Measurements from ENCODE around the gene B4GALT7.
A peak's percentile ranks its signal among the peaks of the same experiment; 100 is the strongest.
"Not testable (repeated sequence)": the region's sequence is repeated elsewhere in the genome, so short reads cannot be mapped to it uniquely, and the experiment has no call there.

Gene B4GALT7

DNA sequence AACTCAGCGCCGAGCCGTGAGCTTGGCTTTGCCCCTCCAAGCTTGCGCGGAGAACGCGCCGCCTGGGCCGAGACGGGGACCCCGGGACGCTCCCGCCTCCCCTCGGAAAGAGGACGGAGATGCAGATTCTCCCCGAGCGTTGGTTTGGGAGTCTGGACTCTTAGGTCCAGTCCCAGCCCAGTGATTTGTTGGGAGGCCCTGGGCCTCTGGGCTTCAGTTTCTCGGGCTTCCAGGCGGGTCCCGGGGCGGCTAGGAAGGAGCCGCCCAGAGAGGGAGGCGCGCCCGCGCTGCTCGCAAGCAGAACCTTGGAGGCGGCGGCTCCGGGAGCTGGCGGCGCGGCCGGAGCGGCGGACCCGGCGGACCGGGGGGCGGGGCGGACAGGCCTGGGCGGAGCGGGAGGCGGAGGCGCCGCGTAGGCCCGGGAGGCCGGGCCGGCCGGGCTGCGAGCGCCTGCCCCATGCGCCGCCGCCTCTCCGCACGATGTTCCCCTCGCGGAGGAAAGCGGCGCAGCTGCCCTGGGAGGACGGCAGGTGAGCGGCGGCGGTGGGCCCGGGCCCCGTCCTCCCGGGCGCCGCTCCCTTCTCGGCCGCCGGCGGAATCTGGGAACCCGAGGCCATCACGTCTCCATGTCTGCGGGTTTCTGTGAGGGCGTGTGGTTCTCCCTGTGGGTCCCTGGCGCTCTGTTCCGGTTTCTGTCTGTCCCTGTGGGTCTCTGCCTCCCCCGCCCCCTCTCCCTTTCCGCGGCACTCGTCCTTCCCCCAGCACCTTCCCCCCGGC, at the start of gene B4GALT7:
Gene B4GALT7 (plus strand): TSS at position 402 of the 777 bp plus-strand sequence. CDS start 79 bp downstream, at position 481.
- H3K4me3 ChIP-seq (ENCODE audit: low read length in 2 of 2): peak within 1 kb of the TSS; percentile 81 to 97
- peak within 1 kb of the TSS; percentile 76 to 82 for H3K27ac ChIP-seq (ENCODE audit: low read depth in 2 of 2, low read length in 2 of 2)
- H3K9ac ChIP-seq (ENCODE audit: low read depth in 1 of 2, low read length in 2 of 2): peak within 1 kb of the TSS; percentile 87 to 90
- H3K36me3 ChIP-seq (ENCODE audit: control insufficient read depth in 2 of 2, insufficient read depth in 2 of 2, low read length in 2 of 2): peaks cover 17 to 19% of the 10 kb centered on the region in 2 donors
- peaks cover 14 to 15% of the 10 kb centered on the region in 2 donors for H3K4me1 ChIP-seq (ENCODE audit: control insufficient read depth in 2 of 2, insufficient read depth in 2 of 2, low read length in 2 of 2)
- no peaks in the 10 kb centered on the region for H3K9me3 ChIP-seq (ENCODE audit: control insufficient read depth in 2 of 2, low read length in 2 of 2)
- H3K27me3 ChIP-seq (ENCODE audit: control insufficient read depth in 2 of 2, insufficient read depth in 2 of 2, low read length in 2 of 2): no peaks in the 10 kb centered on the region

DNA sequence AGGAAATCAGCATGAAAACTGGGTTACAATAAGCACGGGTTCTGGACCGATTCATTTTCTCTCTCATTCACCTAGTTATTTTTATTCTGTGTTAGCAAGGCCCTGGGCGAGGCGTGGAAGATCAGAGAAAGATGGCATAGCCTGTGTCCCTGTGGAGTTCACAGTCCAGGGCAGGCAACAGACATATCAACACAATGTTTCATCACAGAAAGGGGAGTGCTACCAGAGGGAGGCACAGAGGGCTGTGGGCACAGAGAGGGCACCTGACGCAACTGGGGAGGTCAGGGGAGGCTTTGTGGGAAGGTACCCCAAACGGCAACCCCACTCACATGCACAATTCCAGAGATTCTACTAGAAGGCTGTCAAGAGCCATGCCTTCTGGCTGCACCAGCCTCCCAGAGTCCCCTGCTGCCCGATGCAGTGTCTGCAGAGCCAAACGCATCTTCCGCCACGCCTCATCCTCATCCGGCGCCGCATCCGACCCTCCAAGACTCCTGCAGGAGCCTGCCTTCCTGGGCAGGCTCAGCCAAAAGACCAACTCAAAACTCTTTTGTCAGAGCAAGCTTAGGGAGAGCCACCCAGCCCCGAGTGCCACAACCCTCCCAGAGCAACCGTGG, 47.0 kb upstream of the B4GALT7 start:
- Histone ChIP-seq H3K9ac (ENCODE audit: low read depth in 1 of 2, low read length in 2 of 2) (peak overlapping the region; percentile 63 to 78), H3K4me1 (ENCODE audit: control insufficient read depth in 2 of 2, insufficient read depth in 2 of 2, low read length in 2 of 2) (peaks cover 10 to 22% of the 10 kb centered on the region in 2 donors), H3K36me3 (ENCODE audit: control insufficient read depth in 2 of 2, insufficient read depth in 2 of 2, low read length in 2 of 2) (peaks cover 4 to 12% of the 10 kb centered on the region in 2 donors), H3K4me3 (ENCODE audit: low read length in 2 of 2) (peak overlapping the region; percentile 76 to 84), H3K9me3 (ENCODE audit: control insufficient read depth in 2 of 2, low read length in 2 of 2) (no peaks in the 10 kb centered on the region), H3K27ac (ENCODE audit: low read depth in 2 of 2, low read length in 2 of 2) (peak overlapping the region in 1 of 2 donors; percentile 71), H3K27me3 (ENCODE audit: control insufficient read depth in 2 of 2, insufficient read depth in 2 of 2, low read length in 2 of 2) (no peaks in the 10 kb centered on the region)

DNA sequence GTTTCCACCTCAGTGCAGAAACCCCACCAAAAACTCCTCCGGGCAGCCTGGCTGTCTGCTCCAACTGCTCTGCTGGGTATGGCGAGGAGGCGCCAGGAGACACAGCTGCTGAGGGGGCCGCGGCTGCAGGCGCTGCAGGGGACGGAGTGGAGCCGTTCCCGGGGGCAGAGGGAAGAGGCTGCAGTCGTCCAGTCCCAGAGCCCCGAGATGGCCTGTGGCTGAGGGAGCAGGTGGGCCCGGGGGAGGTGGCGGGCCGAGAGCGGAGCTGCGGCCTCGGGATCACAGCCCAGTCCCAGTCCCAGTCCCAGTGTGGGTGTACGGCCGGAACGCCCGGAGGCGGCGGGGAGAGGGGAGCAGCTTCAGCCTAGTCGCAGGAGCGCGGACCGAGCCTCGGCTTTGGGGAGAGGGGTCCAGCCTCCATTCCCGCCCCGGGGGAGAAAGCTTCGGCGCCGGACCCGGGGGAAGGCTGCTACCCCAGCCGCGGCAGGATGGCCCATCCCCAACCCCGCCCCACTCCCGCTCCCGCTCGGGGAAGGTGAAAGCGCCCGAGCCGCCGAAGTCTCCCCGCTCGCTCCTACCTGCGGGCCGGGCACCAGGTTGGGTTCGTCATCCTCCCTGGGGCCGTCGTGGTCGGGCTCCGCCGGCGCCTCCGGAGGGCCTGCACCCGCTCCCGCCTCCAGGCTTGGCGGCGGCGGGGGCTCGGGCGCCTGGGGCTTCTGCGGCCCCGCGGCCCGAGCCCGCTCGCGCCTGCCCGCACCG, 46.1 kb upstream of the B4GALT7 start:
- peak overlapping the region; percentile 54 to 71 for H3K27ac ChIP-seq (ENCODE audit: low read depth in 2 of 2, low read length in 2 of 2)
- H3K27me3 ChIP-seq (ENCODE audit: control insufficient read depth in 2 of 2, insufficient read depth in 2 of 2, low read length in 2 of 2): no peaks in the 10 kb centered on the region
- H3K4me1 ChIP-seq (ENCODE audit: control insufficient read depth in 2 of 2, insufficient read depth in 2 of 2, low read length in 2 of 2): peaks cover 10 to 22% of the 10 kb centered on the region in 2 donors
- peaks cover 4 to 12% of the 10 kb centered on the region in 2 donors for H3K36me3 ChIP-seq (ENCODE audit: control insufficient read depth in 2 of 2, insufficient read depth in 2 of 2, low read length in 2 of 2)
- H3K9me3 ChIP-seq (ENCODE audit: control insufficient read depth in 2 of 2, low read length in 2 of 2): no peaks in the 10 kb centered on the region
- H3K4me3 ChIP-seq (ENCODE audit: low read length in 2 of 2): peak overlapping the region; percentile 76 to 84
- peak overlapping the region; percentile 63 to 78 for H3K9ac ChIP-seq (ENCODE audit: low read depth in 1 of 2, low read length in 2 of 2)

GRCh38 chr5:177554474-177555111, 45.3 kb upstream of the B4GALT7 start, which contains the start of gene FAM193B:
FAM193B (minus strand) TSS chr5:177554563; CDS start chr5:177554458, 105 bp downstream.
- Histone ChIP-seq H3K9ac (ENCODE audit: low read depth in 1 of 2, low read length in 2 of 2) (peak within 1 kb of the TSS; percentile 63 to 78), H3K4me1 (ENCODE audit: control insufficient read depth in 2 of 2, insufficient read depth in 2 of 2, low read length in 2 of 2) (peaks cover 10 to 22% of the 10 kb centered on the region in 2 donors), H3K36me3 (ENCODE audit: control insufficient read depth in 2 of 2, insufficient read depth in 2 of 2, low read length in 2 of 2) (peaks cover 4 to 10% of the 10 kb centered on the region in 2 donors), H3K9me3 (ENCODE audit: control insufficient read depth in 2 of 2, low read length in 2 of 2) (no peaks in the 10 kb centered on the region), H3K27ac (ENCODE audit: low read depth in 2 of 2, low read length in 2 of 2) (peak within 1 kb of the TSS; percentile 54 to 71), H3K27me3 (ENCODE audit: control insufficient read depth in 2 of 2, insufficient read depth in 2 of 2, low read length in 2 of 2) (no peaks in the 10 kb centered on the region), H3K4me3 (ENCODE audit: low read length in 2 of 2) (peak within 1 kb of the TSS; percentile 76 to 84)

GRCh38 chr5:177555228-177555627, 44.7 kb upstream of the B4GALT7 start:
- H3K4me3 ChIP-seq (ENCODE audit: low read length in 2 of 2): peak overlapping the region; percentile 74 to 84
- no peak overlapping the region for H3K9ac ChIP-seq (ENCODE audit: low read depth in 1 of 2, low read length in 2 of 2)
- peaks cover 4 to 8% of the 10 kb centered on the region in 2 donors for H3K36me3 ChIP-seq (ENCODE audit: control insufficient read depth in 2 of 2, insufficient read depth in 2 of 2, low read length in 2 of 2)
- peaks cover 10 to 22% of the 10 kb centered on the region in 2 donors for H3K4me1 ChIP-seq (ENCODE audit: control insufficient read depth in 2 of 2, insufficient read depth in 2 of 2, low read length in 2 of 2)
- H3K9me3 ChIP-seq (ENCODE audit: control insufficient read depth in 2 of 2, low read length in 2 of 2): no peaks in the 10 kb centered on the region
- no peaks in the 10 kb centered on the region for H3K27me3 ChIP-seq (ENCODE audit: control insufficient read depth in 2 of 2, insufficient read depth in 2 of 2, low read length in 2 of 2)
- no peak overlapping the region for H3K27ac ChIP-seq (ENCODE audit: low read depth in 2 of 2, low read length in 2 of 2)

DNA sequence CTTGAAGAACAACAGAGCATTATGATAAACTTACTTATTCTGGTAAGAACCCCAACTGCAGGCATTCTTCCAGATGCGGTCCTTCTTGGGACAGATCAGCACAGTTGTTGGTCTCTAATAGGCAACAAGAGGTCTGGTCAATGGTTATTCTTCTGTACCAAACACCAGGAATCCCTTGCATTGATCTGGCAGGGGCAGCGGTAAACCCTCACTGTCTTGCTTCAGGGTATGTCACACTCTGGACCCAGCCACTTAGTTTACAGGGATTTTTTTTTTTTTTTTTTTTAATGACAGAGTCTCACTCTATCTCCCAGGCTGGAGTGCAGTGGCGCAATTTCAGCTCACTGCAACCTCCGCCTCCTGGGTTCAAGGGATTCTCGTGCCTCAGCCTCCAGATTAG, 44.3 kb upstream of the B4GALT7 start:
- H3K9me3 ChIP-seq (ENCODE audit: control insufficient read depth in 2 of 2, low read length in 2 of 2): no peaks in the 10 kb centered on the region
- peaks cover 10 to 22% of the 10 kb centered on the region in 2 donors for H3K4me1 ChIP-seq (ENCODE audit: control insufficient read depth in 2 of 2, insufficient read depth in 2 of 2, low read length in 2 of 2)
- no peak overlapping the region for H3K27ac ChIP-seq (ENCODE audit: low read depth in 2 of 2, low read length in 2 of 2)
- H3K27me3 ChIP-seq (ENCODE audit: control insufficient read depth in 2 of 2, insufficient read depth in 2 of 2, low read length in 2 of 2): no peaks in the 10 kb centered on the region
- H3K9ac ChIP-seq (ENCODE audit: low read depth in 1 of 2, low read length in 2 of 2): no peak overlapping the region
- H3K36me3 ChIP-seq (ENCODE audit: control insufficient read depth in 2 of 2, insufficient read depth in 2 of 2, low read length in 2 of 2): peaks cover under 1 to 4% of the 10 kb centered on the region in 2 donors
- no peak overlapping the region for H3K4me3 ChIP-seq (ENCODE audit: low read length in 2 of 2)

GRCh38 chr5:177557041-177557647, 42.8 kb upstream of the B4GALT7 start:
- H3K4me1 ChIP-seq (ENCODE audit: control insufficient read depth in 2 of 2, insufficient read depth in 2 of 2, low read length in 2 of 2): peaks cover 10 to 22% of the 10 kb centered on the region in 2 donors
- H3K36me3 ChIP-seq (ENCODE audit: control insufficient read depth in 2 of 2, insufficient read depth in 2 of 2, low read length in 2 of 2): no peaks in the 10 kb centered on the region
- no peaks in the 10 kb centered on the region for H3K9me3 ChIP-seq (ENCODE audit: control insufficient read depth in 2 of 2, low read length in 2 of 2)
- no peak overlapping the region for H3K4me3 ChIP-seq (ENCODE audit: low read length in 2 of 2)
- H3K27ac ChIP-seq (ENCODE audit: low read depth in 2 of 2, low read length in 2 of 2): no peak overlapping the region
- no peaks in the 10 kb centered on the region for H3K27me3 ChIP-seq (ENCODE audit: control insufficient read depth in 2 of 2, insufficient read depth in 2 of 2, low read length in 2 of 2)
- no peak overlapping the region for H3K9ac ChIP-seq (ENCODE audit: low read depth in 1 of 2, low read length in 2 of 2)

- H3K4me3 ChIP-seq (ENCODE audit: low read length in 2 of 2): no peak overlapping the region
- H3K27me3 ChIP-seq (ENCODE audit: control insufficient read depth in 2 of 2, insufficient read depth in 2 of 2, low read length in 2 of 2): no peaks in the 10 kb centered on the region
- peaks cover 10 to 20% of the 10 kb centered on the region in 2 donors for H3K4me1 ChIP-seq (ENCODE audit: control insufficient read depth in 2 of 2, insufficient read depth in 2 of 2, low read length in 2 of 2)
- no peaks in the 10 kb centered on the region for H3K9me3 ChIP-seq (ENCODE audit: control insufficient read depth in 2 of 2, low read length in 2 of 2)
- no peaks in the 10 kb centered on the region for H3K36me3 ChIP-seq (ENCODE audit: control insufficient read depth in 2 of 2, insufficient read depth in 2 of 2, low read length in 2 of 2)
- H3K9ac ChIP-seq (ENCODE audit: low read depth in 1 of 2, low read length in 2 of 2): no peak overlapping the region
- no peak overlapping the region for H3K27ac ChIP-seq (ENCODE audit: low read depth in 2 of 2, low read length in 2 of 2)
Observed at GRCh38 chr5:177557796-177558195, 42.1 kb upstream of the B4GALT7 start.

DNA sequence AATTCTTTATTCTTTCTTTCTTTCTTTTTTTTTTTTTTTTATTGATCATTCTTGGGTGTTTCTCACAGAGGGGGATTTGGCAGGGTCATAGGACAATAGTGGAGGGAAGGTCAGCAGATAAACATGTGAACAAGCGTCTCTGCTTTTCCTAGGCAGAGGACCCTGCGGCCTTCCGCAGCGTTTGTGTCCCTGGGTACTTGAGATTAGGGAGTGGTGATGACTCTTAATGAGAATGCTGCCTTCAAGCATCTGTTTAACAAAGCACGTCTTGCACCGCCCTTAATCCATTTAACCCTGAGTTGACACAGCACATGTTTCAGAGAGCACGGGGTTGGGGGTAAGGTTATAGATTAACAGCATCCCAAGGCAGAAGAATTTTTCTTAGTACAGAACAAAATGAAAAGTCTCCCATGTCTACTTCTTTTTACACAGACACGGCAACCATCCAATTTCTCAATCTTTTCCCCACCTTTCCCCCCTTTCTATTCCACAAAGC, 40.4 kb upstream of the B4GALT7 start:
- H3K4me1 ChIP-seq (ENCODE audit: control insufficient read depth in 2 of 2, insufficient read depth in 2 of 2, low read length in 2 of 2): peaks cover 3 to 11% of the 10 kb centered on the region in 2 donors
- not testable (repeated sequence) for H3K36me3 ChIP-seq (ENCODE audit: control insufficient read depth in 2 of 2, insufficient read depth in 2 of 2, low read length in 2 of 2); H3K27me3 ChIP-seq (ENCODE audit: control insufficient read depth in 2 of 2, insufficient read depth in 2 of 2, low read length in 2 of 2); H3K9me3 ChIP-seq (ENCODE audit: control insufficient read depth in 2 of 2, low read length in 2 of 2); H3K9ac ChIP-seq (ENCODE audit: low read depth in 1 of 2, low read length in 2 of 2); H3K27ac ChIP-seq (ENCODE audit: low read depth in 2 of 2, low read length in 2 of 2); H3K4me3 ChIP-seq (ENCODE audit: low read length in 2 of 2)
